Gastroesophageal sphincter (tissue), 4 donors: ENCODE measurements around the gene DVL2. TPM values are rescaled to one million over a fixed set of nuclear protein-coding genes. Genes with fewer than 3 reads are reported as not detected.

Experiments used
- ATAC-seq: fragments of 150-250 bp; one replicate; pipeline ENCODE4 v1.9.1; 2016; ENCODE audit warnings: mild to moderate bottlenecking, moderate library complexity
- H3K27ac ChIP-seq, 4 donors: fragments of 200-600 bp; sonication (generic) in 3 of 4; 1 replicate in 3 of 4; 2 replicates in 1 of 4; pipeline ENCODE4 v1.5.1; 2016 to 2019
- H3K27me3 ChIP-seq: fragments of 200-600 bp; sonication (generic); one replicate; pipeline ENCODE4 v1.5.1; 2019
- H3K36me3 ChIP-seq, 2 donors: fragments of 200-600 bp; sonication (generic); one replicate each; pipeline ENCODE4 v1.5.1; 2019; ENCODE audit warnings: control low read depth in 1 of 2
- H3K4me1 ChIP-seq, 3 donors: fragments of 200-600 bp; sonication (generic); 1 replicate in 2 of 3; 2 replicates in 1 of 3; pipeline ENCODE4 v1.5.1; 2016 to 2019; ENCODE audit warnings: control low read depth in 2 of 3
- H3K4me3 ChIP-seq, 2 donors: fragments of 200-600 bp; sonication (generic); one replicate each; pipeline ENCODE4 v1.5.1; 2019; ENCODE audit warnings: mild to moderate bottlenecking in 1 of 2, moderate library complexity in 1 of 2
- H3K9me3 ChIP-seq, 3 donors: fragments of 200-600 bp; sonication (generic); one replicate each; pipeline ENCODE4 v1.5.1; 2017 to 2019; ENCODE audit warnings: control low read depth in 2 of 3
- EP300 ChIP-seq: sonication (generic); formaldehyde crosslinking; IDR thresholded peaks from one replicate; pipeline ENCODE4 v1.6.1; 2017; ENCODE audit warnings: antibody characterized with exemption, mild to moderate bottlenecking
- POLR2A ChIP-seq, 2 donors: fragments of 450-650 bp; IDR thresholded peaks; one replicate each; pipeline ENCODE4 v1.6.1; 2017; ENCODE audit warnings: antibody characterized with exemption in 2 of 2, mild to moderate bottlenecking in 2 of 2, moderate library complexity in 1 of 2
- POLR2AphosphoS5 ChIP-seq: sonication (generic); formaldehyde crosslinking; IDR thresholded peaks from one replicate; pipeline ENCODE4 v1.6.1; 2017; ENCODE audit warnings: antibody characterized with exemption
- WGBS, 2 donors: methylation state at CpG; one replicate each; pipeline ENCODE4 v1.1.5; 2018; ENCODE audit warnings: low coverage in 1 of 2; 5-methylcytosine and 5-hydroxymethylcytosine counted together
- total RNA-seq, 4 donors: library from RNA; depleted of rRNA; stranded (reverse); fragments of >200 nt; gene quantifications; one replicate each; pipeline ENCODE4 v1.1.0, GENCODE V29; 2016
- TF ChIP-seq, protein P1 (sequence below), 4 experiments: fragments of 200-600 bp in 2 of 4; fragments of 450-650 bp in 2 of 4; sonication (generic) in 1 of 4; IDR thresholded peaks; one replicate each; pipeline ENCODE4 v1.5.1; 2017 to 2019; ENCODE audit warnings: antibody characterized with exemption in 4 of 4, mild to moderate bottlenecking in 2 of 4, moderate library complexity in 2 of 4

Gene DVL2
- total RNA-seq, 4 donors from 2014 or later = 33.0 to 53.9 (median 45.0) TPM

DNA sequence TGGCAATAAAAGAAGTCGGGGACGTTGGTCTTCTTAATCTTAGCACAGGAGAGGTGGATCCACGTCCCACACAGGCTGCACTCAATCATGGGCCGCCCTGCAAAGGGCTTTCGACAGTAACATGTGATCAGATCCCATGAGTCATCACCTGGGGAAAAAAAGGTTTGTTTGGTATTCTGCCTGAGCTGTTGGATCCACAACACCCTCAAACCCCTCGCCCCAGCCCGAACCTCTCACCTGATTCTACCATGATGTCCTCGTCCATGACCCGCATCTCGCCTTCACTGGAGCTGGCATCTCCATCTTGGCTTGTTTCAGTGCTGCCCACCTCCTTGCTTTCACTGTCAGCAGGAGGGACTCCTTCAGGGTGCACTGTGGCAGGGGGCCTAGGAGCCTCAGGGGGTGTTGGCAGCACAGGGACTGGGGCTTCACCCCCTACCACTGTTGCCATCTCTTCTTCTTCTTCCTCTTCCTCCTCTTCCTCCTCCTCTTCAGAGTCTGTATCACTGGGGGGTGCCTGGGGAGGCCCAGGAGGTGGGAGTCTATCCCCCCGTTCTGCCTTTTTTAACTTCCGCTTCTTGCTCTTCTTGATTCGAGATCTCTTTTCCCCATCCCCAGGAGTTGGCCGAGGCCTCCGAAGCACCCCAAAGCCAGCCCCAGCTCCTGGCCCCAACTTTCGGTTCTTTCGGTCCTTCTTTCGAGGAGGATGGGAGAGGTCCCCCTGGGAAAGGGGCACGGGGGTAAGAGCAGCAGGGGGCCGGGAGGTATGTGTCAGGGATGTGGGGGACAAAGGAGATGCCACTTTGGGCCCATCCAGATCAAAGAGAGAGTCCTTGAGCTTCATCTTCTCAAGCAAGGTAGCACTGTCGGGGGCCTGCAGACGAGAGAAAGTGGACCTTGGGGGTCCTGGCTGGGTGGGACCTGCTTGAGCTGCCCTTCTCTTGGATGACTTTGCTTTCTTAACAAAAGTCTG lies 1.7 kb upstream of the DVL2 start:
- TF ChIP-seq, protein P1, sequence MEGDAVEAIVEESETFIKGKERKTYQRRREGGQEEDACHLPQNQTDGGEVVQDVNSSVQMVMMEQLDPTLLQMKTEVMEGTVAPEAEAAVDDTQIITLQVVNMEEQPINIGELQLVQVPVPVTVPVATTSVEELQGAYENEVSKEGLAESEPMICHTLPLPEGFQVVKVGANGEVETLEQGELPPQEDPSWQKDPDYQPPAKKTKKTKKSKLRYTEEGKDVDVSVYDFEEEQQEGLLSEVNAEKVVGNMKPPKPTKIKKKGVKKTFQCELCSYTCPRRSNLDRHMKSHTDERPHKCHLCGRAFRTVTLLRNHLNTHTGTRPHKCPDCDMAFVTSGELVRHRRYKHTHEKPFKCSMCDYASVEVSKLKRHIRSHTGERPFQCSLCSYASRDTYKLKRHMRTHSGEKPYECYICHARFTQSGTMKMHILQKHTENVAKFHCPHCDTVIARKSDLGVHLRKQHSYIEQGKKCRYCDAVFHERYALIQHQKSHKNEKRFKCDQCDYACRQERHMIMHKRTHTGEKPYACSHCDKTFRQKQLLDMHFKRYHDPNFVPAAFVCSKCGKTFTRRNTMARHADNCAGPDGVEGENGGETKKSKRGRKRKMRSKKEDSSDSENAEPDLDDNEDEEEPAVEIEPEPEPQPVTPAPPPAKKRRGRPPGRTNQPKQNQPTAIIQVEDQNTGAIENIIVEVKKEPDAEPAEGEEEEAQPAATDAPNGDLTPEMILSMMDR (IDR thresholded peaks at IDR 0.05) = no peak
- TF ChIP-seq EP300 = no peak
- no peak for TF ChIP-seq POLR2AphosphoS5
- TF ChIP-seq POLR2A (IDR thresholded peaks at IDR 0.05) = no peak
- Histone ChIP-seq H3K36me3 (peaks cover 0 to 30% of the 10 kb centered on the region in 2 donors), H3K27me3 (no peaks in the 10 kb centered on the region), H3K4me3 (no peak overlapping the region), H3K27ac (peak overlapping the region in 3 of 4 donors; percentile 94 to 98 (median 96)), H3K9me3 (no peaks in the 10 kb centered on the region), H3K4me1 (peaks cover 3 to 75% (median 33%) of the 10 kb centered on the region in 3 donors)
- 51 to 64% methylated on average over 6 to 10 of the region's 22 CpGs for WGBS, 2 donors
- ATAC-seq = no peak

DNA sequence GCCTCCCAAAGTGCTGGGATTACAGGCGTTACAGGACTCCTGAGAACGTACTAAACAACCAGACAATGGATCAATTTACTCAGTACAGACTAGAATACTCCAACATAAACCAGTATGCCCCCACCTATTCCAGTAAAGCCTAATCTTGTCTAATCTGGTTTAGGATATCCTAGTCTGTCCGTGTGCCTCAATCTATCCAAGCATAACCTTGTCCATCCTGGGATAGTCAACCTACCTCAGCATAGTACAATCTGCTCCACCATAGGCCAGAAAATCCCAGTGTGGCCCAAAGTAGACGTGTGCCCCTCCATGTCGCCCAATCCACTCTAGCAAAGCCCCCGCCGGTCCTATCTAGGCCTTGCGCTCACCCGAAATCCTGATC lies 625 bp downstream of the DVL2 start:
- no peaks in the 10 kb centered on the region for H3K27me3 ChIP-seq
- H3K4me1 ChIP-seq = peaks cover 0 to 72% (median 20%) of the 10 kb centered on the region in 3 donors
- peak overlapping the region; percentile 9 to 93 (median 92) for H3K27ac ChIP-seq
- peaks cover 0 to 41% of the 10 kb centered on the region in 2 donors for H3K36me3 ChIP-seq
- no peaks in the 10 kb centered on the region for H3K9me3 ChIP-seq
- ATAC-seq = no peak
- WGBS, 2 donors = 0% methylated on average over 6 to 7 of the region's 9 CpGs
- TF ChIP-seq, protein P1 (IDR thresholded peaks at IDR 0.05) = no peak
- TF ChIP-seq POLR2AphosphoS5 (no peak), POLR2A (IDR thresholded peaks at IDR 0.05) (no peak), EP300 (no peak)
- H3K4me3 ChIP-seq = peak overlapping the region; percentile 41 to 92

DNA sequence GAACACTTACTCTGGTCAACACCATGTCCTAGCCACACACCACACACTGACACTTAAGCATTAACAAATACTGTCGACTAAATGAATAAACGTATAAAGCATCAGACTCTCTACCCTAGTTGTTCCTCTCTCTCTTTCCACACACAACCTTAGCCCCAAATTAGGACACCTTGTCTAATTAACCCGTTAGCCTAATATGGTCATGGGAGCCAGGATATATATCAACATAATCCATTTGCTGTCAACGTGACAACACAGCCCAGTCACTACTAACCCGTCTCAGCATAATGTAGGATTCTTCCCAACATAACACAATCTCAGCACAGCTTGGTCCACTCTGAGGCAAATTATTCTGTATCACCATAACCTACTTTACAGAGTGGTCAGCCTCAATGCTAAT lies 2.2 kb downstream of the DVL2 start:
- 62 to 72% methylated on average over 5 of the region's 5 CpGs for WGBS, 2 donors
- no peak overlapping the region for H3K27ac ChIP-seq
- peaks cover 0 to 66% (median 17%) of the 10 kb centered on the region in 3 donors for H3K4me1 ChIP-seq
- peaks cover 0 to 56% of the 10 kb centered on the region in 2 donors for H3K36me3 ChIP-seq
- no peak for ATAC-seq
- H3K9me3 ChIP-seq = no peaks in the 10 kb centered on the region
- no peaks in the 10 kb centered on the region for H3K27me3 ChIP-seq
- H3K4me3 ChIP-seq = no peak overlapping the region
- TF ChIP-seq POLR2A (IDR thresholded peaks at IDR 0.05) (no peak), EP300 (no peak), POLR2AphosphoS5 (no peak)
- TF ChIP-seq, protein P1 (IDR thresholded peaks at IDR 0.05) = no peak

DNA sequence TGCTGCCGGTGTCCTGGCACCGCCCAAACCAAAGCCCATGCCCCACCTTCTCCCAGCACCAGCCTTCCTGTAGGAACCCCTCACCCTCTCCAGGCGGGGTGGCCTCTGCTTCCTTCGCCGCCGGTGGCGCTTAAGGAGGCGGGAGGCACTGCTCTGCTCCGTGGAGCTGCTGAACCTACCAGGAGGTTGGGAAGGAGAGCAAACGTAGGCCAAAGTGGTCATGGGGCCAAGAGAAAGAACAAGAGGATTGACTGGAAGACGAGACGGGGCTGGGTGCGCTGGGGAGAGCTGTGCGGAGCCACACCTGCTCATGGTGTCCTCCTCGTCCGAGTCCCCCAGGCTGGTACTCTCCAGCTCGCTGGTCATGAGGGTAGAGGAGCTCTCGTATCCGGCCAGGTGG lies 4.8 kb downstream of the DVL2 start:
- Histone ChIP-seq H3K4me3 (no peak overlapping the region), H3K36me3 (peaks cover 0 to 63% of the 10 kb centered on the region in 2 donors), H3K4me1 (peaks cover 0 to 44% (median 12%) of the 10 kb centered on the region in 3 donors), H3K27ac (no peak overlapping the region), H3K9me3 (no peaks in the 10 kb centered on the region), H3K27me3 (no peaks in the 10 kb centered on the region)
- TF ChIP-seq POLR2AphosphoS5 (no peak), POLR2A (IDR thresholded peaks at IDR 0.05) (no peak), EP300 (no peak)
- TF ChIP-seq, protein P1 (IDR thresholded peaks at IDR 0.05) = no peak
- 86% methylated on average over 9 of the region's 19 CpGs; no CpG with 5 or more reads in 1 of the 2 donors for WGBS, 2 donors
- no peak for ATAC-seq
